GM12872 (cell line): ENCODE measurements around the gene BCAR3.
A peak's percentile ranks its signal among the peaks of the same experiment; 100 is the strongest.

Experiments
- CTCF ChIP-seq: IDR thresholded peaks from 3 replicates; pipeline ENCODE4 v1.5.1; 2011; ENCODE audit warnings: low read depth, mild to moderate bottlenecking, low read length, moderate library complexity; ENCODE audit not compliant: insufficient read depth

Gene BCAR3

GRCh38 chr1:93681989-93682412 lies 364 bp upstream of the BCAR3 start:
- no peak for TF ChIP-seq CTCF

- peak; percentile 62 for TF ChIP-seq CTCF
These were observed 1.1 kb downstream of the BCAR3 start for GRCh38 chr1:93680420-93681100.

GRCh38 chr1:93680076-93680419 lies 1.6 kb downstream of the BCAR3 start:
- TF ChIP-seq CTCF = no peak

- TF ChIP-seq CTCF = no peak
These were observed 2.1 kb downstream of the BCAR3 start for GRCh38 chr1:93679546-93679945.

GRCh38 chr1:93678946-93679480 lies 2.6 kb downstream of the BCAR3 start:
- no peak for TF ChIP-seq CTCF

- no peak for TF ChIP-seq CTCF
These were observed 3.1 kb downstream of the BCAR3 start for GRCh38 chr1:93678491-93678890.

GRCh38 chr1:93677729-93678128 lies 3.9 kb downstream of the BCAR3 start:
- no peak for TF ChIP-seq CTCF
